SK-N-SH treated with all-trans-retinoic acid at 6 μM for 48 hours (cell line): ENCODE measurements around the gene HINT3.
"Not testable (repeated sequence)": the region's sequence is repeated elsewhere in the genome, so short reads cannot be mapped to it uniquely, and the experiment has no call there.

Experiments
- ATAC-seq: fragments of 200-7000 bp; cut with Tn5 transposase; 3 replicates; pipeline ENCODE4 v1.9.1; 2020; ENCODE audit warnings: mild to moderate bottlenecking, moderate library complexity
- ARNTL ChIP-seq: fragments of 450-650 bp; formaldehyde crosslinking; IDR thresholded peaks from 2 replicates; pipeline ENCODE4 v1.5.0; 2020; ENCODE audit warnings: low read depth, mild to moderate bottlenecking, moderate library complexity, borderline replicate concordance
- BACH2 ChIP-seq: fragments of 250-450 bp; sonication (Bioruptor Pico); IDR thresholded peaks from 2 replicates; pipeline ENCODE4 v1.9.0; 2021; ENCODE audit warnings: mild to moderate bottlenecking, borderline replicate concordance
- CREB5 ChIP-seq: fragments of 250-450 bp; sonication (Bioruptor Pico); IDR thresholded peaks from 2 replicates; pipeline ENCODE4 v1.5.1; 2020; ENCODE audit warnings: low read depth, mild to moderate bottlenecking, moderate library complexity
- CSDC2 ChIP-seq: fragments of 250-450 bp; sonication (Bioruptor Pico); IDR thresholded peaks from 2 replicates; pipeline ENCODE4 v1.5.0; 2020; ENCODE audit warnings: mild to moderate bottlenecking, moderate library complexity
- ESRRG ChIP-seq: fragments of 250-450 bp; sonication (Bioruptor Pico); IDR thresholded peaks from 2 replicates; pipeline ENCODE4 v1.6.1; 2021; ENCODE audit warnings: mild to moderate bottlenecking
- ISL1 ChIP-seq: fragments of 250-450 bp; sonication (Bioruptor Pico); IDR thresholded peaks from 2 replicates; pipeline ENCODE4 v2.1.2; 2022; ENCODE audit warnings: mild to moderate bottlenecking, moderate library complexity
- OSR1 ChIP-seq: fragments of 250-450 bp; sonication (Bioruptor Pico); IDR thresholded peaks from 2 replicates; pipeline ENCODE4 v1.8.0; 2022; ENCODE audit warnings: moderate library complexity, mild to moderate bottlenecking, inconsistent platforms
- PATZ1 ChIP-seq: fragments of 250-450 bp; sonication (Bioruptor Pico); IDR thresholded peaks from 2 replicates; pipeline ENCODE4 v1.8.0; 2020; ENCODE audit warnings: mild to moderate bottlenecking, moderate library complexity, borderline replicate concordance
- POU6F1 ChIP-seq: fragments of 250-450 bp; sonication (Bioruptor Pico); IDR thresholded peaks from 2 replicates; pipeline ENCODE4 v1.8.0; 2021; ENCODE audit warnings: low read depth, mild to moderate bottlenecking, moderate library complexity, borderline replicate concordance
- PPARA ChIP-seq: fragments of 250-450 bp; sonication (Bioruptor Pico); IDR thresholded peaks from 2 replicates; pipeline ENCODE4 v1.5.0; 2020; ENCODE audit warnings: mild to moderate bottlenecking, borderline replicate concordance
- RARB ChIP-seq: fragments of 250-450 bp; sonication (Bioruptor Pico); IDR thresholded peaks from 2 replicates; pipeline ENCODE4 v1.8.0; 2021; ENCODE audit warnings: mild to moderate bottlenecking, moderate library complexity
- TCF4 ChIP-seq: fragments of 250-450 bp; sonication (Bioruptor Pico); IDR thresholded peaks from 2 replicates; pipeline ENCODE4 v1.8.0; 2021; ENCODE audit warnings: mild to moderate bottlenecking, moderate library complexity, borderline replicate concordance
- TOX ChIP-seq: fragments of 250-450 bp; sonication (Bioruptor Pico); IDR thresholded peaks from 2 replicates; pipeline ENCODE4 v1.8.0; 2021; ENCODE audit warnings: mild to moderate bottlenecking, moderate library complexity, borderline replicate concordance
- TSHZ2 ChIP-seq: fragments of 250-450 bp; sonication (Bioruptor Pico); IDR thresholded peaks from 2 replicates; pipeline ENCODE4 v1.5.0; 2020; ENCODE audit warnings: mild to moderate bottlenecking, moderate library complexity
- ZC3H10 ChIP-seq: fragments of 250-450 bp; sonication (Bioruptor Pico); IDR thresholded peaks from 2 replicates; pipeline ENCODE4 v1.5.1; 2021; ENCODE audit warnings: mild to moderate bottlenecking, moderate library complexity
- ZFP3 ChIP-seq: fragments of 250-450 bp; sonication (Bioruptor Pico); IDR thresholded peaks from 2 replicates; pipeline ENCODE4 v1.5.0; 2020; ENCODE audit warnings: mild to moderate bottlenecking, moderate library complexity
- ZFP30 ChIP-seq: fragments of 450-650 bp; formaldehyde crosslinking; IDR thresholded peaks from 2 replicates; pipeline ENCODE4 v1.5.0; 2022; ENCODE audit warnings: mild to moderate bottlenecking, moderate library complexity
- ZNF565 ChIP-seq: fragments of 450-650 bp; formaldehyde crosslinking; conservative IDR thresholded peaks from 2 replicates; pipeline ENCODE4 v1.5.0; 2020; ENCODE audit warnings: low read depth, mild to moderate bottlenecking, moderate library complexity
- ZNF70 ChIP-seq: fragments of 450-650 bp; formaldehyde crosslinking; IDR thresholded peaks from 2 replicates; pipeline ENCODE4 v1.5.0; 2020; ENCODE audit warnings: mild to moderate bottlenecking, moderate library complexity
- ZNF8 ChIP-seq: fragments of 450-650 bp; formaldehyde crosslinking; IDR thresholded peaks from 2 replicates; pipeline ENCODE4 v1.5.0; 2020; ENCODE audit warnings: mild to moderate bottlenecking, moderate library complexity

Gene HINT3

GRCh38 chr6:125956506-125957390 is at the start of gene HINT3:
TSS of gene HINT3 (plus strand) at chr6:125956770. CDS start at chr6:125956978, 208 bp downstream.
- TF ChIP-seq TOX (CRISPR knock-in tag) (no peak; the same call in 1 of the 2 replicates), PATZ1 (CRISPR knock-in tag) (no peak), BACH2 (CRISPR knock-in tag) (no peak), RARB (CRISPR knock-in tag) (no peak), POU6F1 (CRISPR knock-in tag) (no peak), PPARA (CRISPR knock-in tag) (no peak), CSDC2 (CRISPR knock-in tag) (no peak), TCF4 (CRISPR knock-in tag) (no peak), ZNF8 (CRISPR knock-in tag) (no peak), OSR1 (CRISPR knock-in tag) (no peak), ZFP3 (CRISPR knock-in tag) (peak; percentile 39; the same call in 1 of the 2 replicates), CREB5 (CRISPR knock-in tag) (no peak), ZFP30 (CRISPR knock-in tag) (no peak), ZNF70 (CRISPR knock-in tag) (no peak), ZNF565 (CRISPR knock-in tag) (no peak), ARNTL (CRISPR knock-in tag) (no peak), TSHZ2 (CRISPR knock-in tag) (peak; percentile 61; the same call in 1 of the 2 replicates), ESRRG (CRISPR knock-in tag) (no peak)
- ATAC-seq = peak; percentile 92

GRCh38 chr6:125910527-125910926 is 46.0 kb upstream of the HINT3 start:
- no peak for TF ChIP-seq ZFP30 (CRISPR knock-in tag)
- TF ChIP-seq ISL1 = no peak
- TF ChIP-seq POU6F1 (CRISPR knock-in tag) = no peak
- TF ChIP-seq ZNF8 (CRISPR knock-in tag) = no peak
- no peak for TF ChIP-seq ZC3H10
- no peak for ATAC-seq

- ATAC-seq = not testable (repeated sequence)
Observed at GRCh38 chr6:125911051-125911451, 45.5 kb upstream of the HINT3 start.

GRCh38 chr6:125912430-125912829 is 44.1 kb upstream of the HINT3 start:
- not testable (repeated sequence) for ATAC-seq
